ENCODE data around the gene EOMES. TPM values are rescaled to one million over a fixed set of nuclear protein-coding genes. Genes with fewer than 3 reads are reported as not detected.

EOMES gene
- total and polyA plus RNA-seq, 2 experiments from 2014 or later: 0.34 TPM; not detected in 1

GRCh38 chr3:27723815-27724458 is 1.8 kb upstream of the EOMES start:
- no peak for DNase-seq (ENCODE audit: low read depth in 1 of 2, low spot score in 1 of 2)
- Histone ChIP-seq H3K4me3 (peak overlapping the region; percentile 1), H3K9me3 (ENCODE audit: low read depth) (no peaks in the 10 kb centered on the region), H3K27ac (no peak overlapping the region), H3K27me3 (peaks cover 100% of the 10 kb centered on the region), H3K4me1 (ENCODE audit: low read depth) (peaks cover 8% of the 10 kb centered on the region), H3K36me3 (no peaks in the 10 kb centered on the region)
- TF ChIP-seq, protein P1, sequence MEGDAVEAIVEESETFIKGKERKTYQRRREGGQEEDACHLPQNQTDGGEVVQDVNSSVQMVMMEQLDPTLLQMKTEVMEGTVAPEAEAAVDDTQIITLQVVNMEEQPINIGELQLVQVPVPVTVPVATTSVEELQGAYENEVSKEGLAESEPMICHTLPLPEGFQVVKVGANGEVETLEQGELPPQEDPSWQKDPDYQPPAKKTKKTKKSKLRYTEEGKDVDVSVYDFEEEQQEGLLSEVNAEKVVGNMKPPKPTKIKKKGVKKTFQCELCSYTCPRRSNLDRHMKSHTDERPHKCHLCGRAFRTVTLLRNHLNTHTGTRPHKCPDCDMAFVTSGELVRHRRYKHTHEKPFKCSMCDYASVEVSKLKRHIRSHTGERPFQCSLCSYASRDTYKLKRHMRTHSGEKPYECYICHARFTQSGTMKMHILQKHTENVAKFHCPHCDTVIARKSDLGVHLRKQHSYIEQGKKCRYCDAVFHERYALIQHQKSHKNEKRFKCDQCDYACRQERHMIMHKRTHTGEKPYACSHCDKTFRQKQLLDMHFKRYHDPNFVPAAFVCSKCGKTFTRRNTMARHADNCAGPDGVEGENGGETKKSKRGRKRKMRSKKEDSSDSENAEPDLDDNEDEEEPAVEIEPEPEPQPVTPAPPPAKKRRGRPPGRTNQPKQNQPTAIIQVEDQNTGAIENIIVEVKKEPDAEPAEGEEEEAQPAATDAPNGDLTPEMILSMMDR (IDR thresholded peaks at IDR 0.05; ENCODE audit: low read depth, low read length): no peak

DNA sequence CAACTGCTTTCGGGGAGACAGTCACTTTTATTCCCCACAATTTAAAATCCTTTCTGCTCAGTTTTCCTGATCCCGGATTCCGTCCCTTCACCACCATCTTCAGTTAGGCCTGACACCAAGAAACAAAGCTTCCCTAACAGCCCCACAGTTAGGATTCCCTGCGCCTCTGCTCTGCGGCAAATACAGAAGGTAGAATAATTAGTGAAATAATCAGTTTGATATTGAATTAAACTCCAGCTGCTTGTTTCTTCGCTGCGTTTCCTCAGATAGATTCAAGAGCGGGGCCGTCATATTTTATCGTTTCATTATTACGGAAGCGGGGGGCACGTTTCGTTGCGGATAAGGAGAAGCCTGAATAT is 1.3 kb upstream of the EOMES start:
- Histone ChIP-seq H3K27me3 (peaks cover 100% of the 10 kb centered on the region), H3K36me3 (no peaks in the 10 kb centered on the region), H3K4me3 (peak overlapping the region; percentile 1), H3K4me1 (ENCODE audit: low read depth) (peaks cover 8% of the 10 kb centered on the region), H3K27ac (no peak overlapping the region), H3K9me3 (ENCODE audit: low read depth) (no peaks in the 10 kb centered on the region)
- TF ChIP-seq, protein P1 (IDR thresholded peaks at IDR 0.05; ENCODE audit: low read depth, low read length): no peak
- DNase-seq (ENCODE audit: low read depth in 1 of 2, low spot score in 1 of 2): no peak

DNA sequence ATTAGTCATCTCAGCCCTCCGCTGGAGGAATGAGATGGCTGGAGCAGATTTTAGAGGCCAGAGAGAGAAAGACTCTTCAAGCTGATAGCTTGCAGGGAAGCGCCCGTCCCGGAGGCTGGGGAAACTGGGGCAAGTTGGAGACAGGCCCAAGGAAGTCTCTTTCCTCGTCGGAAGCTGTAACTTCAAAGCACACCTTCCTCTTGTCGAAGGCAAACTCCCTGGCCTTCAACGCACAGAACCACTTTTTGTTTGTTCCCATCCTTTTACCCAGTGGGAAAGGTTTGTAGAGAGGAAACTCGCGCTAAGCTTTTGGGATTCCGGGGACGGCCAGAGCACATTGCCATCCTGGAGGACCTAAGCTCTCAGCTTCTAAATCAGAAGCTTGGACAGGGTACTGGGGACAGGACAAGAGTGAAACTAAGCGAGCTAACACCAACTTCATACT is 900 bp upstream of the EOMES start:
- H3K9me3 ChIP-seq (ENCODE audit: low read depth): no peaks in the 10 kb centered on the region
- H3K36me3 ChIP-seq: no peaks in the 10 kb centered on the region
- H3K4me1 ChIP-seq (ENCODE audit: low read depth): peaks cover 8% of the 10 kb centered on the region
- TF ChIP-seq, protein P1 (IDR thresholded peaks at IDR 0.05; ENCODE audit: low read depth, low read length): no peak
- no peak overlapping the region for H3K4me3 ChIP-seq
- DNase-seq (ENCODE audit: low read depth in 1 of 2, low spot score in 1 of 2): peak in 1 of 2 donors; percentile 12
- peaks cover 100% of the 10 kb centered on the region for H3K27me3 ChIP-seq
- no peak overlapping the region for H3K27ac ChIP-seq

GRCh38 chr3:27720899-27721716 is 1.0 kb downstream of the EOMES start:
- DNase-seq (ENCODE audit: low read depth in 1 of 2, low spot score in 1 of 2): peak in 1 of 2 donors; percentile 28
- Histone ChIP-seq H3K27ac (no peak overlapping the region), H3K4me1 (ENCODE audit: low read depth) (peaks cover 8% of the 10 kb centered on the region), H3K4me3 (peak overlapping the region; percentile 46), H3K9me3 (ENCODE audit: low read depth) (no peaks in the 10 kb centered on the region), H3K36me3 (no peaks in the 10 kb centered on the region), H3K27me3 (peaks cover 100% of the 10 kb centered on the region)
- TF ChIP-seq, protein P1 (IDR thresholded peaks at IDR 0.05; ENCODE audit: low read depth, low read length): peak; percentile 29

- peaks cover 100% of the 10 kb centered on the region for H3K27me3 ChIP-seq
Observed at GRCh38 chr3:27719314-27720003, 2.7 kb downstream of the EOMES start.

More at GRCh38 chr3:27719314-27720003, 2.7 kb downstream of the EOMES start:
- Histone ChIP-seq H3K27ac (no peak overlapping the region), H3K4me3 (no peak overlapping the region), H3K9me3 (ENCODE audit: low read depth) (no peaks in the 10 kb centered on the region), H3K4me1 (ENCODE audit: low read depth) (peaks cover 8% of the 10 kb centered on the region), H3K36me3 (no peaks in the 10 kb centered on the region)
- TF ChIP-seq, protein P1 (IDR thresholded peaks at IDR 0.05; ENCODE audit: low read depth, low read length): no peak
- DNase-seq (ENCODE audit: low read depth in 1 of 2, low spot score in 1 of 2): no peak
